A204.1 (cell line): ENCODE data around the gene SPAG16.
"Not testable (repeated sequence)": the region's sequence is repeated elsewhere in the genome, so short reads cannot be mapped to it uniquely, and the experiment has no call there.

ENCODE experiments used
- FAIRE-seq: peaks from 2 replicates; lab custom pipeline; 2012; peaks lifted over from hg19 to GRCh38; lab: Jason Lieb, UNC

The SPAG16 gene

DNA sequence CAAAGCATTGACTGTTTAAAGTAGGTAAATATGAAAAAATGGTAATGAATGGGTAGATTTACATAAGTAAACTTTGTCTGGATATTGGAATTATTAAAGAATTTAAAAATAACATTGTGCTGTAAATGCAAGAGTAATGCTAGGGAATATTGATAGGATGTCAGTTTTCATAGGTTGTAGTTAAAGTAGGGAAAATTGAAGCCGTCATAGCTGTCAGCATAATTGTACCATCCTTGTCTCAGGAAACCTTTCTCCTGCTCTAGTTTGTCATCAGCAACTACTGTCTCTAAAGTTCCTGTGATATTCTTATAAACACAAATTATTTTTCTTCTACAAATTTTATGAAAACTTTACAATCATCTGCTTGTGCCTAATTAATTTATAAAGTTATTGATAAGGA lies 10.1 kb upstream of the SPAG16 start:
- no peak for FAIRE-seq

DNA sequence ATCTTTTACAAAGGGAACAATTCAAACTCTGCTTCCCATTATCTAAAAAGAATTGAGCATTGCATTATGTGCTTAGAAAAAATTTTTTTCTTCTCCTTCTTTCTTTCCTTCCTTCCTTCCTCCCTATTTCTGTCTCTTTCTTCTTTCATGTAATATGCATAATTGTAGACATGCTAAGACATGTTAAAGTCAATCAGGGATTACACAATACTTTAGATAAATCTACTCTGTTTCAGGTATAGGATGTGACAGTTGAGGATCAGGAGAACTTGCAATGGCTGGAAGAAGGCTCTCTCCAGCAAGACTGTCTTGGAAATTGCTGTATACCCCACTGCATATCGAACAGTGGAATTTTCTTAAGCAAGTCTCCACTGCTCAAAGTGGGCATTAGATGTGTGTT lies 9.0 kb upstream of the SPAG16 start:
- no peak for FAIRE-seq

DNA sequence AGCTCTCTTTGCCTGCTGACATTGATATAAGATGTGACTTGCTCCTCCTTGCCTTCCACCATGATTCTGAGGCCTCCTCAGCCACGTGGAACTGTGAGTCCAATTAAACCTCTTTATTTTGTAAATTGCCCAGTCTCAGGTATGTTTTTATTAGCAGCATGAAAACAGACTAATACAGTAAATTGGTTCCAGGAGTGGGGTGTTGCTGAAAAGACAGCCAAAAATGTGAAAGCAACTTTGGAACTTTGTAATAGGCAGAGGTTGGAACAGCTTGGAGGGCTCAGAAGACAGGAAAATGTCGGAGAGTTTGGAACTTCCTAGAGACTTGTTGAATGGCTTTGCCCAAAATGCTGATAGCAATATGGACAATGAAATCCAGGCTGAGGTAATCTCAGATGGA lies 7.1 kb upstream of the SPAG16 start:
- FAIRE-seq = not testable (repeated sequence)

DNA sequence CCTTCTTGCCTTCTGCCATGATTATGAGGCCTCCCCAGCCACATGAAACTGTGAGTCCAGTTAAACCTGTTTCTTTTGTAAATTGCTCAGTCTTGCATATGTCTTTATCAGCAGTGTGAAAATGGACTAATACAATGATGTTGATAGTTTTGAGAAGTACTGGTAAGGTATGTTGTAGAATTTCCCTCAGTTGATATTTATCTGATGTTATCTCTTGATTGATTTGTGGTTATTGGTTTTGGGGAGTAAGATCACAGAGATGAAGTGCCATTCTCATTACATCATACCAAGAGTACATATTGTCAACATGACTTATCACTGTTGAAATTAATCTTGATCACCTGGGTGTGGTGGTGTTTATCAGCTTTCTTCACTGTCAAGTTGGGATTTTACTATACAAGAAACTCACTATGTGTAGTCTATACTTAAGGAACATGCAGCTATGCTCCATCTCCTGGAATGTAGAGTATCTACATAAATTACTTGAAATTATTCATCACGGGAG lies 5.1 kb upstream of the SPAG16 start:
- FAIRE-seq = no peak

DNA sequence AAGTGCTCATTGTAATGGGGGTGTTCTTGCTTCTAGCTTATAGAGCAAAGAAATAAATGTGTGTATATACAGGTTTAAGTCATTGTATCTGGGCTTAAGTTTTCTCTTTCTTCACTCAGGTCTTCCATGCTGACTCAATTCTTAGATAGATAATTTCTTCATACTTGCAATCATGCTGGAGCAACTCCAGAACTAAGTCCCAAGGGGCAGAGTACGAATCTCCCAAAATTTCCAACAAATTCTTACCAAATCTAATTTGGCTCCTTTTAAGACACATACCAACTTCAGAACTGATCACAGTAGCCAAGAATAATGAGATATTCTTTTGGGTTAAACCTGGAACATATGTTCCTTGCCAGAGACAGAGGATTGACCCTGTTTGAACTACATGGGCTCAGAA lies 4.3 kb upstream of the SPAG16 start:
- no peak for FAIRE-seq

DNA sequence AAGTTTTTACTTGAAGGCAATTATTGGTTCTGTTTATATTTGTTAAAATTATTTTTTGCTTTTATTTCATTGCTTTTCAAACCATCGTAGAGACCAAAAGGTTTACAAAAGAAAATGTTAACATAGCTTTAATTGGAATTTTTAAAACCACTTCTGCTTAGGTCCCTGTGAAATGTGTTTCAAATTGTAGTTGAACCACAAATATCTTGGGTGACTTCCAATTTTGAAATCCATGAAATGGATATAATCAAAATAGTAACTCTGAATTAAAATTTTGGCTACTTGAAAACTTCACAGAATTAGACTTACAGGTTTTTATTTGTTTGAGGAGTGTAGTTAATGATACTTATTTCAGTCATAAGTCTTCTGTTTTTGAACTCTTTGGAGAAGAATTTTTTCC lies 3.1 kb upstream of the SPAG16 start:
- FAIRE-seq = no peak

DNA sequence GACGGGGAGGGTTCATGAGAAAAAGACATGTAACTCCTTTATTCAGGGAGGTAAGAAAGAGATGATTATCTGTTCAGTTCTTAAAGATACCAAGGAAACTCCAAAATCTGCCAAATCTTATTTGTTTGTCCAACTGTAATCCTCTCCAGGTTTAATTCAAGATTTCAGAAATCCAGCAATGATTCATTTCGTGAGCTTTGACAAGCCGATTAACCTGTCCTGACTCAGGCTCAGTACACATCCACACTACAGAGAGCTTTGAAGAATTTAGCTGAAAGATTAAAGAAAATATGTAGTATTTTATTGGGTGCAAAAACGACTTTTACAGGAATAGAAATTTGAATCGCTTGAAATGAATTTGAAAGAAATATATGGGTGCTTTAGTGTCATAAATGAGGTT lies 1.1 kb downstream of the SPAG16 start:
- FAIRE-seq = no peak

DNA sequence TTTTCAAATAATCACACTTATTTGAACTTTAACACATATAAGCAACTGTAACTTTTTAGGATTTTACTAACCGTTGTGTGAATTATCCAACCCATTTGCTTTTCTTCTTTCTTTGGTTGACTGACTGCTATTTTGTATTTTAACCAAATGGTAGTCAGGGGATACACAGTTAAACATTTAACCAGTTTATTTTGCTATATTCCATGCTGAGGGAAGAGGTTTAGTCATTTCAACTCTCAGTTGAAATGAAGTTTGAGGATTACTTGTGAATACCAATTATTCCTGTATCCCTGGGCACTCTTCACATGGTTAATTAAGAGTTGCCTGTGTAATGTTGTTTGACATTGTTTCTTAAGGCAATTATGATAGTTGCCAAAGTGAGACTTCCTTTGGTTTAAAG lies 1.9 kb downstream of the SPAG16 start:
- no peak for FAIRE-seq

DNA sequence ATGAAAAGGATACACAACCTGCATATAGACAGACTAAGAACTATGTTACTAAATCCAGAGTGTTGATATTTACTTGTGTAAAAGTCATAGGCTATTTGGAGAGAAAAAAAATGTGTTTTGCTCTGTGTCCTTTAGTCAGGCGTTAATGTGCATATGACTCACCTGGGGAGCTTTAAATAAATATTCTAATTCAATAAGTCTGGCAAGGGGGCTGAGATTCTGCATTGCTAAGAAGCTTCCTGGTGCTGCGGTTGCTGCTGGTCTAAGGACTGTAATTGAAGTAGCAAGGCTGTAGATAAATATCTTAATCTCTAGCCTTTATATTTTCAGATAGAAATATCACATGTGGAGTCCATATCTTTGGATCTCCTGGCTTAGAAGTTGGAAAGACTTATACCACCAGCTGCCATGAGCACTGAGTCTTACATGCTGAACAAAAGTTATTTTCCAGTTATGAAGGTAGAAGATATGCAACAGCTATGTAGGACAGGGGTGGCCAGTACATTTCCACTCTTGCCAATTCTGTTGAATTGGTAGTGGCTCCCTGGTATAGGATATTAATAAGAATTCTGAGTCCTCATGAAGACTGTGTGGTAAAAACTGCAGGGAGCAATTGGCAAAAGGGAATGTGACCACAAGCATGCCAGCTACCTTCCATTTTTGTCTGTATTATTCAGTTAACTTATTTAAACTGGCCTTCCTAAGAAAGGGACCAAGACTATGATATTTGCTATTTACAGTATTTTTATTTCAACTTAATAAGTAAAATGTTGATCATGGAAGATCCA lies 4.8 kb downstream of the SPAG16 start:
- no peak for FAIRE-seq

DNA sequence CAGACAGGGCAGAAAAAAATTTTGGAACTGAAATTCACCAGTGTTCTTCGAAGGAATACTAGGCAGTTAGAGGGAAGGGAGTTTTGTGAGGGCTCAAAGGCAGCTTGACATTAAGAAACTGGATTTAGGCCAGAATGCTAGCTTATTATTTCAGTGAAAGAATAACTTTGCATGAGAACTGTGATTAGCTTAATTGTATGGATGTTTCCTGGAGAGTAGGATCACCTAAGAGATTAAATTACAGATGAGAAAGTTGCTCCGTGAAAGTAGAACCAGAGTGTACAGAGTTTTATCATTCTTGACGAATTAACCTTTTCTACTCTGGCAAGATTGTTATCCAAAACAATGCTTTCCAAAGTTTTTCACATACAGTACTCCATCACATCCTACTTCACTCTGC lies 6.2 kb downstream of the SPAG16 start:
- FAIRE-seq = no peak

DNA sequence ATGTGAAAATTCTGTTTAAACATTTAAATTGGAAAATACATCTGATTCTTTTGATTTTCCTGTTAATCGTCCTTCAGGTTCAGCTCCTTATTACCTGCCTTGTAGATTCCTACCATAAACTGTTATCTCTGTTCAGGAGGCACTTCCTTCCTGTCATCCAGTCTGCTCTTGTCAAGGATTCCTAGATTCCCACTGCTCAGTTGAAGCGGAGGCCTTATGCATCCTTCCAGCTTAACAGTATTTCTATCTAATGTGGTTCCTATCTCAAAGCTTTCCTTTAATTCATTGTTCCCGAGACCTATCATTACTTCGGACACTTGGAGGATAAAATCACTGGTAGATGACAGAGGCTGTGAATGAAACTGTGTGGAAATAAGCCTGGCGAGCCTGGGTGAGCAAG lies 12.0 kb downstream of the SPAG16 start:
- FAIRE-seq = no peak

DNA sequence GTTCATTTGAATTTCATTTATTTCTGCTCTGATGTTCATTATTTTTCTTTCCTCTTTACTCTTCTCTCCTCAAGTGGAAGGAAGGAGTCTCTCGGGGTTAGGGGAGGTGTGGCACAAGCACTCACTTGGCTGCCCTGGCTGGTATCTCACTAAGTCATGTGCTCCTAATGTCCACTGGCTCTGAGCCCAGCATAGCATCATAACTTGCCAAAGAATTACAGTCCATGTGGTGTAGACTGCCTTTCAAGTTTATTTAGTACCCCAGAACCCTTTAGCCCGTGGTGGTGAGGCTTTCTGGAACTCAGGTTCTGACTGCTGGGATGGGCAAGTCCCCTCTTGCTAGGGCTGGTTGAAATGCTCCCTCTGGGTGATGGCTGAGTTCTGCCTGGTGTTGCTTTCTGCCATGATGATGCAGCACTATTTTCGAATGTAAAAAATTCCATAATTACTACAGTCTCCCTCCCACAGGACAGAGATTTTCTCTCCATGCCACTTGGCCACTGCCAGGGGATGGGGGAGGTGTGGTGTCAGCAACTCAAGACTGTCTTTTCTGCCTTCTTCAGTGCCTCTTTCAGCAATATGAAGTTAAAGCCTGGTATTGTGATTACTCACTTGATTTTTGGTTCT lies 22.2 kb downstream of the SPAG16 start:
- no peak for FAIRE-seq

DNA sequence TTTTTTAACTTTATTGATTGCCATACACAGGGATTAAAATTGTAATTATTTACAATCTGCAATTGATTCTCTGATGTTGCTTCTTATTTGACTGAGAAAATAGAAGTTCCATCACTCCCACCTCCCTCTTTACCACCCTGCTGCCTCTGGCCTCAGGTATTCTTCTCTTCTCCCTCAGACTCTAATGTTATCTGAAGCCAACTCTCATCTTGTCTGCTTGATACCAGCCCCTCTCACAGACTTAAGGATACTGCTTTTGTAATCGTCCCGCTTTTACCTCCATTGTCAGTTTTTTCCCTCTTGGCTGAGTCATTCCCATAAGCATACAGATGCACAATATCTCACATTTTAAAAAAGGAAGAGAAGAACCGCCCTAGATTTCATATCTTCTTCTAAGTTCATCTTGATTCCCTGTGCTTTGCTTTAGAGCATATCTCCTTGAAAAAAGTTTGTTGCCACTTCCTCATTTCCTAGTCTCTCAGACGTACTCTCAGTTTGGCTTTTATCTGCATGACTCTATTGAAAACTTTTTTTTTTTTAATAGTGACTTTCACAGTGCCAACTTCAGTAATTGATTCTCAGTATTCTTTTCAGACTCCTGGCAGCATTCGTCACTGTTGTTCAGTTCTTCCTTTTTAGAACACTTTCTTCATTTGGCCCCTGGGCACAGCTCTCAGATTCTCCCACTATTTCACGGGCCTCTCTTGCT lies 31.1 kb downstream of the SPAG16 start:
- FAIRE-seq = no peak

DNA sequence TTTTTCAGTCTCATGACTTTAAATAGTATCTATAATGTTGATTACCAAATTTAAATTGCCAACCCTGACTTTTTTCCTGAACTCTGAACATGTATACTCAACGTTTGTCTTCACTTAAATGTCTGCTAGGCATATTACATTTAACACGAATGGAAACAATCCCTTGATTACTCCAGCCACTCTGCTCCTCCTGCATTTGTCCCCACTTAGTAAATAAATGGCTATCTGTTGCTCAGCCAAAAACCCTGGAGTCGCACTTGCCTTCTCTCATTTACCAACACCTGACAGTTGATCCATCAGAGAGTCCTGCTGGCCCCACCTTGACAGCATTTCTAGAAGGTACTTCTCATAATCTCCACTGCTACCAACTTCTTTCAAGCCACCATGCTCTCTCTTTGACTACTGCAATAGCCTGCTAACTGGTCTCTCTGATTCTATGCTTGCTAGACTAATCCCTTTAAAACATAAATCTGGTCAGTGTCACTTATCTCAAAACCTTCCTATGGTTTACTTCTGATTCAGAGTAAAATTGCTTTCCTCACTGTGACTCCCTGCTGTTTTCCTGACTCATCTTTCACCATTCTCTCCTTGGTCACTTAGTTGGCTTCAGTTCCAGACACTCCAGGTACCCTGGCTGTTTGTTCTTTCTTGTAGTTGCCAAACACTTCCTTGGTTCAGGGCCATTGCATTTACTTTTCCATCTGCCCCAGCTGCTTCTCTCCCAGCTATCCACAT lies 31.9 kb downstream of the SPAG16 start:
- FAIRE-seq = no peak

DNA sequence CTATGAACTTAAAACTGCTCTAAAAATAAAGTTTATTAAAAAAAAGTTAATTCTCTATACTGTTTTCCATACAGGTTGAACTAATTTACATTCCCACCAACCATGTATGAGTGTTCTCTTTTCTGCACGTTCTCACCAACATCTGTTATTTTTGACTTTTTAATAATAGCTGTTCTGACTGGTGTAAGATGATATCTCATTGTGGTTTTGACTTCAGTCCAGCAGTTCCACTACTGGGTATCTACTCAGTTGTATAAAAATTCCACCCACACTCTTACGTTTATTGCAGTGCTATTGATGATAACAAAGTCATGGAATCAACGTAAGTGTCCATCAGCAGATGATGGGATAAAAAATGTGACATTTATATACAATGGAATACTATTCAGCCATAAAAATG lies 33.7 kb downstream of the SPAG16 start:
- FAIRE-seq = no peak

DNA sequence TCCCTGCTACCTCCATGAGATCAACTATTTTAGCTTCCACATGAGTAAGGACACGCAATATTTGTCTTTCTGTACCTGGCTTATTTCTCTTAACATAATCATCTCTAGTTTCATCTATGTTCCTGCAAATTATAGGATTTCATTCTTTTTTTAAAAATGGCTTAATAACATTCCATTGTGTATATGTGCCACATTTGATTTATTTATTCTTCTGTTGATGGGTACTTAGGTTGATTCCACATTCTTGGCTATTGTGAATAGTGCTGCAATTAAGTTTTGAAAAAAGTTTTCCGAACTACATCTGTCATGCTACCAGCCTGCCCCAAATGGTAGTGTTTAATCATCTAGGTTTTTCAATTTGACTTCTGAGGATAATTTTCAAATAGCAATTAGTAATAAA lies 36.3 kb downstream of the SPAG16 start:
- FAIRE-seq = no peak

DNA sequence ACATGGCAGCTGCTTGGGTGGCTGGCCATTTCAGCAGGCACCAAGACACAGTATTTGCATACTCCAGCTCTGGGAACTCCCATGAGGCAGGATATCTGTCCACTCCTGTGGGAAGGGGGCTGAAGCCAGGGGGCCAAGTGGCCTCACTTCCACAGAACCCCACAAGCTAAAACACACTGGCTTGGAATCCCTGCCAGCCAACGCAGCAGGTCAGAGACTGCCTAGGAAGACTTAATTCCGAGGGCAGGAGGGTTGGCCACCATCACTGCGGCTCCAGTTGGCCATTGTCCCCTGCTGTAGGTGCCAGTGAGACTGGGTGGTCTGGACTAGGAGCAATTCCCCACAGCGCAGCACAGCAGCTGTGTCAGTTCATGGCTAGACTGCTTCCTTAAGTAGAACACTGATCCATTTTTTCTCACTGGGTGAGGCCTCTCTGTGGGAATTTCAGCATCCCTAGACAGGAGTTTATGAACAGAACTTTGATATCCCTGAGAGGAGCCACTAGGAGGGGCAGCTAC lies 52.0 kb downstream of the SPAG16 start:
- no peak for FAIRE-seq

DNA sequence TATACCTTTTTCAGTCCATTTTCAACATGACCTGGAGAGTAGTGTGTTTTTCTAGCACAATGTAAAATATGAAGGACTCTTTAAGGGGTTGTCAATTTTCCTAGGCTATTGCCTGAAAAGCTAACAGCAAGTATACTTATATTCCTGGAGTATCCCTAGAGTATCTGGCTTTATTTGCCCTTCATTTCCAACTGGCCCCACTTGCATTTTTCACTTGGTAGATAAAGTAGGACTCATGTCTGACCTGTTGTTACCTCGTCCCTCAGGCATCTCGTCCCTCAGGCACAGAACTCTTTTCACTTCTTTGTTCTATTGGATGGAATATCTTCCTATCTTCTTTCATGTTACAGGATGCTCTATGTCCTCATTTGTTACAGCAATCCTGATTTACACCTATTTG lies 69.2 kb downstream of the SPAG16 start:
- FAIRE-seq = no peak

DNA sequence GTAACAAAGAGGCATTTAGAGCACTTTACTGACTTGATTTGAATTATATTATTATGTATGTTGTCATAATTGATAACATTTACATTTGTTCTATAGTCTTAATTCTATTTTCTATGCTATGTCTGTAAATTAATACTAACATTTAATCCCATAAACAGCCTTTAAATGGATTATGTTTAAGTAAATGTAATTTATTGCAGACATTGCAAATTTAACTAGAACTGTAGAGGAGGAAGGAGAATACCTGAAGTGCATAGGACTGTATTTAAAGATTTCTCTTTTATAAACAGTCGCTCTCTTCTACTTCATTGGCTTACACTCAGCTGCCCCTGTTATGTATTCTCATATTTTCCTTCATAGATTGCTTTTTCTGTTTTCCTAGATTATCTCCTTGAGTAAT lies 92.4 kb downstream of the SPAG16 start:
- no peak for FAIRE-seq

DNA sequence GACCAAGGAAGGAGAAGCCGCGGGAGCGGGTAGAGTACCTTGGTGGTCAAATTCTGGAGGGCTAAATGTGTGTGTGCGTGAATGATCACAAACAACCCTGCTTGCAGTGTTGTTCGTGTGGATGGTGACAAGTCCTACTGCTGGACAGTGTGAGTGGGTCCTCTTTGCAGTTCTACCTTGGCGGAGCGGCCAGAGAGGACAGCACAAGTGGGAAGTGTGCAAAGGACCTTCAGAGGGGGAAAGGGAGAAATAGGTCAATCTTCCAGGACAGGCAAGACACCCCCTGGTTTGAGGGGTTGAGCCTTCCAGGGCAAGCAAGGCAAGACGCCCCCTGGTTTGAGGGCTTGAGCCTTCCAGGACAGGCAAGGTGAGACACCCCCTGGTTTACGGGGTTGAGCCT lies 122.8 kb downstream of the SPAG16 start:
- not testable (repeated sequence) for FAIRE-seq

DNA sequence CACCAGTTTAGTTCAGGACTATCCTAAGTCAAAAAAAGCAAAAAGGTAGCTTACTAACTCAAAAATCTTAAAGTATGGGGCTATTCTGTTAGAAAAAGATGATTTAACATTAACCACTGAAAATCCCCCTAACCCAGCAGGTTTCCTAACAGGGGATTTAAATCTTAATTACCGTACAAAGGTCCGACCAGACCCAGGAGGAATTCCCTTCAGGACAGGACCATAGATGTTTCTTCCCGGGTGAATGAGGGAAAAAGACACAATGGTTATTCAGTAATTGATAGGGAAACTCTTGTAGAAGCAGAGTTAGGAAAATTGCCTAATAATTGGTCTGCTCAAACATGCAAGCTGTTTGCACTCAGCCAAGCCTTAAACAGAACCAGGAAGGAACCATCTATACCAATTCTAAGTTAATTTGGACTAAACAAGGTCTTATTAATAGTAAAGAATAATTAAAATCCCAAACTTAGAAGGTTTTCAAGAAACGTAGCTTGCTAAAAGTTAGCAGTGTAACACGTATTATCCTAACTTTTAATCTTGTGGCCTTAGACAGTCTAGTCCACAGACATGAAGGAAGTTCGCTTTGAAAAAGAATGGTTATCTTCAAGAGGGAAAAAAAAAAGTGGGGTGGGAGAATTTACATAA lies 124.3 kb downstream of the SPAG16 start:
- not testable (repeated sequence) for FAIRE-seq

DNA sequence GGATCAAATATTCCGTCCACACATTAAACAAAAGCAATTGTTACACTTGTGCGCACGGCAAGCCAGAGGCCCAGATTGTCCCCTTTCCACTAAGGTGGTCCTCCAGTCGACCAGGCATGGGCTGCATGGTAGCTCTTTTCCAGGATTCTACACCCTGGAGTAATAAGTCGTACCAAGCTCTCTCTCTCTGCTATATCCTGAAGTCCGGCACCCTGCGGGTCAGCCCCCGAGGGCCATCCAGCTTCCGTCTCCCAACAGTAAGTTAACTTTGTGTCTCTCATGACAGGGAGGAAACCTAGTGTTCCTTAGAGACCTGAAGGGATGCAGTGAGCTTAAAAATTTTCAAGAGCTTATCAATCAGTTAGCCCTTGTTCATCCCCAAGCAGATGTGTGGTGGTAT lies 126.4 kb downstream of the SPAG16 start:
- FAIRE-seq = not testable (repeated sequence)
